ENCODE results near the gene OSBPL10.
A peak's percentile ranks its signal among the peaks of the same experiment; 100 is the strongest.
"Not testable (repeated sequence)": the region's sequence is repeated elsewhere in the genome, so short reads cannot be mapped to it uniquely, and the experiment has no call there.

The OSBPL10 gene, protein sequence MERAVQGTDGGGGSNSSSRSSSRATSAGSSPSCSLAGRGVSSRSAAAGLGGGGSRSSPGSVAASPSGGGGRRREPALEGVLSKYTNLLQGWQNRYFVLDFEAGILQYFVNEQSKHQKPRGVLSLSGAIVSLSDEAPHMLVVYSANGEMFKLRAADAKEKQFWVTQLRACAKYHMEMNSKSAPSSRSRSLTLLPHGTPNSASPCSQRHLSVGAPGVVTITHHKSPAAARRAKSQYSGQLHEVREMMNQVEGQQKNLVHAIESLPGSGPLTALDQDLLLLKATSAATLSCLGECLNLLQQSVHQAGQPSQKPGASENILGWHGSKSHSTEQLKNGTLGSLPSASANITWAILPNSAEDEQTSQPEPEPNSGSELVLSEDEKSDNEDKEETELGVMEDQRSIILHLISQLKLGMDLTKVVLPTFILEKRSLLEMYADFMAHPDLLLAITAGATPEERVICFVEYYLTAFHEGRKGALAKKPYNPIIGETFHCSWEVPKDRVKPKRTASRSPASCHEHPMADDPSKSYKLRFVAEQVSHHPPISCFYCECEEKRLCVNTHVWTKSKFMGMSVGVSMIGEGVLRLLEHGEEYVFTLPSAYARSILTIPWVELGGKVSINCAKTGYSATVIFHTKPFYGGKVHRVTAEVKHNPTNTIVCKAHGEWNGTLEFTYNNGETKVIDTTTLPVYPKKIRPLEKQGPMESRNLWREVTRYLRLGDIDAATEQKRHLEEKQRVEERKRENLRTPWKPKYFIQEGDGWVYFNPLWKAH

DNA sequence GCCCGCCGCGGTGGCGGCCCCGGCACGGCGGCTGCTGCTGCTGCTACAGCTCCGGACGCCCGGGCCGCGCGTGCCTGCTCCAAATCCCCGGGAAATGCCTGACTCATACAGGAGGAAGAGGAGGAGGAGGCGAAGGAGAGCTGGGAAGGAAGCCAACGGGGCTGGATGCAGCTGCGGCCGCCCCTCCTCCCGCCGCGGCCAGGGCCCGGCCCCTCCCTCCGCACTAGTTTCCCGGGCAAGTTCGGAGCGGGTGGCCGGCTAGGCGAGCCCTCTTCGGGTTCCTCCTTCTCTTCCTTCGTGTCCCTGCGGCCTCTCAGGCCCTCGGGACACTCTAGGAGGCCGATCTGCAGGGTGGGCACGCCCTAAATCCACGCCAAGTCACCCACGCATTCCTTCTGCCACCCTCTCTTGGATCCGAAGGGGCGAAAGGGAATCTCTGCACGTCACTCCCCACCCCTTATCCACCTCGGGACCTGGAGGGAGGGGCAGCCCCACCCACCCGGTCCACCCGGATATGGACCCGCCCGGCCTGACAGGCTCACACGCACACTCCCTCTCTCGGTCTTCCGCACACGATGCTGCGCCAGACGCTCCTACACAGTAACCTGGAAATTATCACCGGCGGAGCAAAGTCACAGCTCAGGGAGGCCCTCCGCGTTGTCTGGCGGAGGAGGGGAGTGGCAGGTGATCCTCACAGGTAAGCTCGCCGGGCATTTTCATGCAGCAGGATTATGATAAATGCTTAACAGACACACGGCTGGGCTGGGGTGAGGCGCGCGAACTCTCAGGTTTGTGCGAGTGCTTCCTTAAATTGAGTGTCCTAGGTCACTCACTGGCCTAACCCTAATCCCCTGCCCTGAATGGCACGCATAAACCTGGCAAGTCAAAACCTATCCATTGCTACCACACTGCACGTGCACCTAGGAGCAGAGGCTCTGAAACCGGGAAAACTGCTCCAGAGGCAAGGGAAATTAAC lies at the start of gene OSBPL10, which contains the start of gene ZNF860:
OSBPL10 (minus strand) TSS at position 57 of the 976 bp plus-strand sequence. CDS start 83 bp downstream, outside the sequence.
ZNF860 (plus strand) TSS at position 545 of the 976 bp plus-strand sequence. CDS start 7,330 bp downstream, outside the sequence.
- Histone ChIP-seq H3K4me3 (ENCODE audit: low read length) (peak within 1 kb of the TSS; percentile 91), H3K36me3 (ENCODE audit: control insufficient read depth, insufficient read depth, low read length, severe bottlenecking) (no peaks in the 10 kb centered on the region), H3K9me3 (ENCODE audit: control insufficient read depth, low read length) (peaks cover 4% of the 10 kb centered on the region), H3K9ac (ENCODE audit: low read length) (peak within 1 kb of the TSS; percentile 71), H3K27me3 (replicated peaks; ENCODE audit: control insufficient read depth, insufficient read depth, low read length) (no peaks in the 10 kb centered on the region), H3K4me1 (ENCODE audit: control insufficient read depth, insufficient read depth, low read length) (peaks cover 5% of the 10 kb centered on the region)
- peak; percentile 97 for DNase-seq (ENCODE audit: low read depth)

DNA sequence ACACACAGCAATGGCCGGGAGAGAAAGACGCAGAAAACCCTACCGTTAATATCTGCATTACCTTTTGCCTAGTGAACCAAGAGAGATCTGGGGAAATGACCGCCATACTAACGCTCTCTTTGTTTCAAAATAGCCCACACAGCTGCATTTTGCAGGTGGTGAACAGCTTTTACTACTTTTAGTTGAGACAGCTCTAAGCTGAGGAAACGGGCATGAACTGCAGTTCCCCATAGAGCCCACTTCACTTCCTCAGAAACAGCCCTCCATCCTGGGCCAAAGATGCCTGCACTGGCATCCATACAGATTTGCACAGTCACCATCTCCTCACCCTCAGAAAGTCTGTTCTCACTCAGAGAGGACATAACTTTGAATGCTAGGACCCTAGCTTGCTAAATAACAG lies 45.5 kb upstream of the OSBPL10 start:
- H3K36me3 ChIP-seq (ENCODE audit: control insufficient read depth, insufficient read depth, low read length, severe bottlenecking): no peaks in the 10 kb centered on the region
- DNase-seq (ENCODE audit: low read depth): no peak
- H3K9me3 ChIP-seq (ENCODE audit: control insufficient read depth, low read length): no peaks in the 10 kb centered on the region
- no peaks in the 10 kb centered on the region for H3K27me3 ChIP-seq (replicated peaks; ENCODE audit: control insufficient read depth, insufficient read depth, low read length)
- H3K9ac ChIP-seq (ENCODE audit: low read length): no peak overlapping the region
- H3K4me1 ChIP-seq (ENCODE audit: control insufficient read depth, insufficient read depth, low read length): no peaks in the 10 kb centered on the region
- no peak overlapping the region for H3K4me3 ChIP-seq (ENCODE audit: low read length)

DNA sequence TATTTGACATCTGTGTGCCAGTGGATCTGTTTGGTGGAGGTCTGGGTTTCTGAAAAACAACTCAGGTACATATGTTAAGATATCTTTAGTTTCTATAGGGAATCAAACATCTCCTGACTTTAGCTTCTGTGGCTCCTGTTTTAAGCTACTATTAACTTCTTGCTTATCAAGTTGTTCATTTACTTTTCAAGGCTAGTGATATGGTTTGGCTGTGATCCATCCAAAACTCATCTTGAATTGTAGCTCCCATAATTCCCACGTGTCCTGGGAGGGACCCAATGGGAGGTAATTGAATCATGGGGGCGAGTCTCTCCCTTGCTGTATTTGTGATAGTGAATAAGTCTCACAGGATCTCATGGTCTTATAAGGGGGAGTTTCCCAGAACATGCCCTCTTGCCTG lies 41.9 kb upstream of the OSBPL10 start:
- no peaks in the 10 kb centered on the region for H3K27me3 ChIP-seq (replicated peaks; ENCODE audit: control insufficient read depth, insufficient read depth, low read length)
- no peak overlapping the region for H3K9ac ChIP-seq (ENCODE audit: low read length)
- no peaks in the 10 kb centered on the region for H3K9me3 ChIP-seq (ENCODE audit: control insufficient read depth, low read length)
- no peak overlapping the region for H3K4me3 ChIP-seq (ENCODE audit: low read length)
- no peaks in the 10 kb centered on the region for H3K36me3 ChIP-seq (ENCODE audit: control insufficient read depth, insufficient read depth, low read length, severe bottlenecking)
- H3K4me1 ChIP-seq (ENCODE audit: control insufficient read depth, insufficient read depth, low read length): no peaks in the 10 kb centered on the region
- no peak for DNase-seq (ENCODE audit: low read depth)

DNA sequence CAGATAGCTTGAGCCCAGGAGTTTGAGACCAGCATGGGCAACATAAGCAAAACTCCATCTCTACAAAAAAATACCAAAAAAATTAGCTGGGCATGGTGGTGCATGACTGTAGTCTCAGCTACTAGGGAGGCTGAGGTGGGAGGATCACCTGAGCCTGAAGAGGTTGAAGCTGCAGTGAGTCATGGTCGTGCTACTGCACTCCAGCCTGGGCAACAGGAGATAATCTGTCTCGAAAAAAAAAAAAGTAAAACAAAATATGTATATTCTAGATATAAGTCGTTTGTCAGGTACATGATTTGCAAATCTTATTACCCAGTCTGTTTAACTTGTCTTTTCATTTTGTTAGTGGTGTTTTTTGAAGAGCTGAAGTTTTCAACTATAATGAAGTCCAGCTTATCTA lies 40.7 kb upstream of the OSBPL10 start:
- no peaks in the 10 kb centered on the region for H3K36me3 ChIP-seq (ENCODE audit: control insufficient read depth, insufficient read depth, low read length, severe bottlenecking)
- no peaks in the 10 kb centered on the region for H3K9me3 ChIP-seq (ENCODE audit: control insufficient read depth, low read length)
- H3K9ac ChIP-seq (ENCODE audit: low read length): no peak overlapping the region

DNA sequence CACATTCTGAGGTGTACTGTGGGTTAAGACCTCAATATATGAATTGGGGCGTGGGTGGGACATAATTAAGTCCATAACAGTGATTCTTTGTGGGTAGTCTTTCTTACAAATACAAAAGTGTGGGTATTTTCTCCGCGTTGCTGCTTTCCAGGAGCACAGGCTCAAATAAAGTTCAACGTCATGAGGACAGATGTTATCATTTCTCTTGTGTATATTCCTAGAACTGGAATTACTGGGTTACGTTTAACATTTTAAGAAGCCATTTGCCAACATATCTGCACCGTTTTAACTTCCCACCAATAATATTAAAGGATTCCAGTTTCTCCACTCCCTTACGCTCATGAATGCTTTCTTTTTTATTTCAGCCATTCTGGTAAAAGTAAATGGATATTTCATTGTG lies 40.1 kb upstream of the OSBPL10 start:
- Histone ChIP-seq H3K4me3 (ENCODE audit: low read length) (no peak overlapping the region), H3K9ac (ENCODE audit: low read length) (no peak overlapping the region), H3K4me1 (ENCODE audit: control insufficient read depth, insufficient read depth, low read length) (no peaks in the 10 kb centered on the region), H3K36me3 (ENCODE audit: control insufficient read depth, insufficient read depth, low read length, severe bottlenecking) (no peaks in the 10 kb centered on the region), H3K27me3 (replicated peaks; ENCODE audit: control insufficient read depth, insufficient read depth, low read length) (no peaks in the 10 kb centered on the region), H3K9me3 (ENCODE audit: control insufficient read depth, low read length) (no peaks in the 10 kb centered on the region)
- no peak for DNase-seq (ENCODE audit: low read depth)

More for the DNA sequence above, 40.7 kb upstream of the OSBPL10 start:
- Histone ChIP-seq H3K4me3 (ENCODE audit: low read length) (no peak overlapping the region), H3K4me1 (ENCODE audit: control insufficient read depth, insufficient read depth, low read length) (no peaks in the 10 kb centered on the region), H3K27me3 (replicated peaks; ENCODE audit: control insufficient read depth, insufficient read depth, low read length) (no peaks in the 10 kb centered on the region)
- DNase-seq (ENCODE audit: low read depth): no peak

DNA sequence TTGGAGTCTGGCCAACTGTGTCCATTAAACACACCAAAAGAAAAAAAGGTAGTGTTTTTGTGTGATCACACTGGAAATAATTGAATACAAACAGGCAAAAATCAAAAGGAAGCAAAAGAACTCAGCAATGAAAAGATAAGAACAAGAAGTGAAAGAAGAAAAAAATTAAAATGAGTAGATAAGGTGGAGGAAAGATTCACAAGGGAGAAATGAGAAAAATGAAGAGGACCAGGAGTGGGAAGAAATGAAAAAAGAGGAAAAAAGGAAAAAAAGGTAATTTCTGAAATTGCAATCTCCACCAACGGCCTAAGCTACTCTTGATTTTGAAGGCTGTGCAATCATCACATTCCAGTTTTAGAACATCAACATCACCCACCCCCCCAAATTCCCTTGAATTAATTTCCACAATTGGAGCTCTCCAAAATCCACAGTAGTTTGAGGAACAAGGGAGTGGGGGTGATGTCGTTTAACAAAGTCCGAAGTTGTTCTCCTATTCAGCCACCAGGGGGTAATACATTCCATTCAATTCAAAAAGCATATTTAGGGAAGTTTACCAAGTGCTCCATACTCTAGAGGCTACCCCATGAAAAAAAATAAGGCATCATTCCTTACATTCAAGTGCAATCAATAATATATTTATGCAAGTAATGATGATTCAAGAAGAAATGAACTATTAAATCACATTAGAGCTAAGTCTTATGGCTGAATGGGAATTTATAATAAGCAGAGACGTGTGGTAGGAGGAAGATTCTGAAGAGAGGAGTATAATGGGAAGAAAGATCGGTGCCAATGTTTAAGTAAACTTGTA lies 37.9 kb upstream of the OSBPL10 start:
- no peak overlapping the region for H3K4me3 ChIP-seq (ENCODE audit: low read length)
- no peaks in the 10 kb centered on the region for H3K4me1 ChIP-seq (ENCODE audit: control insufficient read depth, insufficient read depth, low read length)
- peak; percentile 87 for DNase-seq (ENCODE audit: low read depth)
- no peaks in the 10 kb centered on the region for H3K27me3 ChIP-seq (replicated peaks; ENCODE audit: control insufficient read depth, insufficient read depth, low read length)
- no peak overlapping the region for H3K9ac ChIP-seq (ENCODE audit: low read length)
- no peaks in the 10 kb centered on the region for H3K9me3 ChIP-seq (ENCODE audit: control insufficient read depth, low read length)
- no peaks in the 10 kb centered on the region for H3K36me3 ChIP-seq (ENCODE audit: control insufficient read depth, insufficient read depth, low read length, severe bottlenecking)

DNA sequence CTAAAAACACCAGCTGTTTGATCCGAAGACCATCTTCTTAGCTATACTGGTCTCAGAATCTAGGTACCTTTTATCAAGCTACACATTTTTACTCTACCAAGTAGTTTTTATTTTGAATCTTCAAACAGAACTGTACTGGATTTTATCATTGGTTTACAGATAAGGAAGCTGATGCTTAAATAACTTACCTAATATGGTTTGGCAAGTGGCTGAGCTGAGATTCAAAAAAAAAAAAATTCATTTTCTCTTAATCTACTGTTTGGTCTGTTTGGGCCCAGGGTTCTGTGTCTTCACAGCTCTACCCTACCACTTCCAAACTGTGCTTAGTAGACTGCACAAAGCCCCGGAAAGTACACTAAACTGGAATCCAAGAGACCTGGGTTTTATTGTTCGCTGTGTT lies 36.2 kb upstream of the OSBPL10 start:
- Histone ChIP-seq H3K4me3 (ENCODE audit: low read length) (no peak overlapping the region), H3K9ac (ENCODE audit: low read length) (no peak overlapping the region), H3K9me3 (ENCODE audit: control insufficient read depth, low read length) (no peaks in the 10 kb centered on the region), H3K27me3 (replicated peaks; ENCODE audit: control insufficient read depth, insufficient read depth, low read length) (no peaks in the 10 kb centered on the region), H3K36me3 (ENCODE audit: control insufficient read depth, insufficient read depth, low read length, severe bottlenecking) (no peaks in the 10 kb centered on the region), H3K4me1 (ENCODE audit: control insufficient read depth, insufficient read depth, low read length) (no peaks in the 10 kb centered on the region)
- DNase-seq (ENCODE audit: low read depth): no peak

DNA sequence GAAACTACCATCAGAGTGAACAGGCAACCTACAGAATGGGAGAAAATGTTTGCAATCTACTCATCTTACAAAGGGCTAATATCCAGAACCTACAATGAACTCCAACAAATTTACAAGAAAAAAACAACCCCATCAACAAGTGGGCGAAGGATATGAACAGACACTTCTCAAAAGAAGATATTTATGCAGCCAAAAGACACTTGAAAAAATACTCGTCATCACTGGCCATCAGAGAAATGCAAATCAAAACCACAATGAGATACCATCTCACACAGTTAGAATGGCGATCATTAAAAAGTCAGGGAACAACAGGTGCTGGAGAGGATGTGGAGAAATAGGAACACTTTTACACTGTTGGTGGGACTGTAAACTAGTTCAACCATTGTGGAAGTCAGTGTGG lies 34.6 kb upstream of the OSBPL10 start:
- not testable (repeated sequence) for H3K4me3 ChIP-seq (ENCODE audit: low read length); H3K36me3 ChIP-seq (ENCODE audit: control insufficient read depth, insufficient read depth, low read length, severe bottlenecking); H3K9me3 ChIP-seq (ENCODE audit: control insufficient read depth, low read length); H3K9ac ChIP-seq (ENCODE audit: low read length); H3K27me3 ChIP-seq (replicated peaks; ENCODE audit: control insufficient read depth, insufficient read depth, low read length); H3K4me1 ChIP-seq (ENCODE audit: control insufficient read depth, insufficient read depth, low read length); DNase-seq (ENCODE audit: low read depth)

DNA sequence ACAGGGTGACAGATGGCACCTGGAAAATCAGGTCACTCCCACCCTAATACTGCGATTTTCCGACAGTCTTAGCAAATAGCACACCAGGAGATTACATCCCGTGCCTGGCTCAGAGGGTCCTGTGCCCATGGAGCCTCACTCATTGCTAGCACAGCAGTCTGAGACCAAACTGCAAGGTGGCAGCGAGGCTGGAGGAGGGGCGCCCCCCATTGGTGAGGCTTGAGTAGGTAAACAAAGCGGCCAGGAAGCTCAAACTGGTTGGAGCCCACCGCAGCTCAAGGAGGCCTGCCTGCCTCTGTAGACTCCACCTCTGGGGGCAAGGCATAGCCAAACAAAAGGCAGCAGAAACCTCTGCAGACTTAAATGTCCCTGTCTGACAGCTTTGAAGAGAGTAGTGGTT lies 29.6 kb upstream of the OSBPL10 start:
- H3K9me3 ChIP-seq (ENCODE audit: control insufficient read depth, low read length); H3K9ac ChIP-seq (ENCODE audit: low read length); H3K4me1 ChIP-seq (ENCODE audit: control insufficient read depth, insufficient read depth, low read length); H3K36me3 ChIP-seq (ENCODE audit: control insufficient read depth, insufficient read depth, low read length, severe bottlenecking); DNase-seq (ENCODE audit: low read depth); H3K4me3 ChIP-seq (ENCODE audit: low read length); H3K27me3 ChIP-seq (replicated peaks; ENCODE audit: control insufficient read depth, insufficient read depth, low read length): not testable (repeated sequence)

DNA sequence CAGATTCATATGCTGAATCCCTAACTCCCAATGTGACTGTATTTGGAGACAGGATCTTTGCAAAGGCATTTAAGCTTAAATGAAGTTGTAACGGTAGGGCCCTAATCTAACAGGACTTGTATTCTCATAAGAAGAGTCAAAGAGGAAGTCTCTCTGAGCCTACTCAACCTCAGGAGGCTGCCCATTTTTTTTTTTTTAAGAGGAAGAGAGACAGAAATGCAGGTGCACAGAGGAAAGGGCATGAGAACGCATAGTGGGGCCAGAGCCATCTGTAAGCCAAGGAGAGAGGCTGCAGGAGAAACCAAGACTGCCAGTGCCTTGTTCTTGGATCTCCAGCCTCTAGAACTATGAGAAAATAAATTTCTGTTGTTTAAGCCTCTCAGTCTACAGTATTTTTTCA lies 28.9 kb upstream of the OSBPL10 start:
- no peaks in the 10 kb centered on the region for H3K27me3 ChIP-seq (replicated peaks; ENCODE audit: control insufficient read depth, insufficient read depth, low read length)
- H3K9ac ChIP-seq (ENCODE audit: low read length): no peak overlapping the region
- no peaks in the 10 kb centered on the region for H3K4me1 ChIP-seq (ENCODE audit: control insufficient read depth, insufficient read depth, low read length)
- no peaks in the 10 kb centered on the region for H3K36me3 ChIP-seq (ENCODE audit: control insufficient read depth, insufficient read depth, low read length, severe bottlenecking)
- DNase-seq (ENCODE audit: low read depth): no peak
- no peak overlapping the region for H3K4me3 ChIP-seq (ENCODE audit: low read length)
- no peaks in the 10 kb centered on the region for H3K9me3 ChIP-seq (ENCODE audit: control insufficient read depth, low read length)

Measured in adipocyte (in vitro differentiated cells).